SK-N-SH treated with all-trans-retinoic acid at 6 μM for 48 hours (cell line): Measurements from ENCODE around the gene GRM7.

Experiments used
- CSDC2 ChIP-seq: fragments of 250-450 bp; sonication (Bioruptor Pico); IDR thresholded peaks from 2 replicates; pipeline ENCODE4 v1.5.0; 2020; ENCODE audit warnings: mild to moderate bottlenecking, moderate library complexity
- GLIS3 ChIP-seq: fragments of 250-450 bp; sonication (Bioruptor Pico); IDR thresholded peaks from 2 replicates; pipeline ENCODE4 v1.5.0; 2020; ENCODE audit warnings: mild to moderate bottlenecking, moderate library complexity
- ISL1 ChIP-seq: fragments of 250-450 bp; sonication (Bioruptor Pico); IDR thresholded peaks from 2 replicates; pipeline ENCODE4 v2.1.2; 2022; ENCODE audit warnings: mild to moderate bottlenecking, moderate library complexity
- OSR1 ChIP-seq: fragments of 250-450 bp; sonication (Bioruptor Pico); IDR thresholded peaks from 2 replicates; pipeline ENCODE4 v1.8.0; 2022; ENCODE audit warnings: moderate library complexity, mild to moderate bottlenecking, inconsistent platforms
- PATZ1 ChIP-seq: fragments of 250-450 bp; sonication (Bioruptor Pico); IDR thresholded peaks from 2 replicates; pipeline ENCODE4 v1.8.0; 2020; ENCODE audit warnings: mild to moderate bottlenecking, moderate library complexity, borderline replicate concordance
- PPARA ChIP-seq: fragments of 250-450 bp; sonication (Bioruptor Pico); IDR thresholded peaks from 2 replicates; pipeline ENCODE4 v1.5.0; 2020; ENCODE audit warnings: mild to moderate bottlenecking, borderline replicate concordance
- TOX ChIP-seq: fragments of 250-450 bp; sonication (Bioruptor Pico); IDR thresholded peaks from 2 replicates; pipeline ENCODE4 v1.8.0; 2021; ENCODE audit warnings: mild to moderate bottlenecking, moderate library complexity, borderline replicate concordance
- ZFP3 ChIP-seq: fragments of 250-450 bp; sonication (Bioruptor Pico); IDR thresholded peaks from 2 replicates; pipeline ENCODE4 v1.5.0; 2020; ENCODE audit warnings: mild to moderate bottlenecking, moderate library complexity
- ZNF565 ChIP-seq: fragments of 450-650 bp; formaldehyde crosslinking; conservative IDR thresholded peaks from 2 replicates; pipeline ENCODE4 v1.5.0; 2020; ENCODE audit warnings: low read depth, mild to moderate bottlenecking, moderate library complexity
- ZNF70 ChIP-seq: fragments of 450-650 bp; formaldehyde crosslinking; IDR thresholded peaks from 2 replicates; pipeline ENCODE4 v1.5.0; 2020; ENCODE audit warnings: mild to moderate bottlenecking, moderate library complexity
- ZNF8 ChIP-seq: fragments of 450-650 bp; formaldehyde crosslinking; IDR thresholded peaks from 2 replicates; pipeline ENCODE4 v1.5.0; 2020; ENCODE audit warnings: mild to moderate bottlenecking, moderate library complexity

GRCh38 chr3:7146529-7146928, 285.6 kb downstream of the GRM7 start:
- TF ChIP-seq PPARA (no peak), ISL1 (CRISPR knock-in tag) (no peak), ZFP3 (no peak), CSDC2 (no peak), OSR1 (CRISPR knock-in tag) (no peak), ZNF70 (no peak), ZNF565 (CRISPR knock-in tag) (no peak), PATZ1 (no peak), ZNF8 (CRISPR knock-in tag) (no peak), TOX (CRISPR knock-in tag) (no peak), GLIS3 (CRISPR knock-in tag) (no peak)
